HG03108 (cell line): ENCODE data around the gene SMIM10L1.

Experiments used
- ATAC-seq: cut with Tn5 transposase; IDR thresholded peaks from one replicate; pipeline ENCODE4 v1.9.1; 2021; ENCODE audit warnings: moderate library complexity; ENCODE audit not compliant: unreplicated experiment

Gene SMIM10L1

GRCh38 chr12:11171145-11171968 is at the start of gene SMIM10L1:
Gene SMIM10L1 (plus strand): TSS chr12:11171194. CDS start chr12:11171357, 163 bp downstream.
- peak; percentile 97 for ATAC-seq

GRCh38 chr12:11130382-11130781 is 40.6 kb upstream of the SMIM10L1 start:
- no peak for ATAC-seq

DNA sequence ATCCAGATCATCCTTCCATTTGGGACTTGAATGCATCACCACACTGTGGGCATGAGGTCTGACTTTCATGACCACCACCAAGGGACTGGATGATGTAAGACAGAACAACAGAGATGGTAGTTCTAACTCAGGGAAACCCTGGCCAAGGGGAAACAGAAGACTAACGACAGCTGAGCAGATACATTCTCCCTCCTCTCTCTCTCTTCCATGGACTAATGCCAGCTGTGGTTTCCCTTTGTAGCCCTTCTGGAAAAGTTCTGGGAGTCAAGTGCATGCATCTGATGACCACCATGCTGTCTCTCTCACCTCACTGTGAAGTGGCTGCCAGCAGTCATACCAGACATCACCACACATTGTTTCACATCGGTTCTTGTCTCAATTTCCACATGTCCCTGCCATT is 40.0 kb upstream of the SMIM10L1 start:
- ATAC-seq = no peak

GRCh38 chr12:11133162-11133561 is 37.8 kb upstream of the SMIM10L1 start:
- no peak for ATAC-seq

- ATAC-seq = no peak
Observed at GRCh38 chr12:11133816-11134215, 37.2 kb upstream of the SMIM10L1 start.

- no peak for ATAC-seq
Observed at GRCh38 chr12:11134305-11134704, 36.7 kb upstream of the SMIM10L1 start, which contains the start of gene TAS2R30. Gene TAS2R30 (minus strand): TSS chr12:11134644. CDS start chr12:11134244, 400 bp downstream.

DNA sequence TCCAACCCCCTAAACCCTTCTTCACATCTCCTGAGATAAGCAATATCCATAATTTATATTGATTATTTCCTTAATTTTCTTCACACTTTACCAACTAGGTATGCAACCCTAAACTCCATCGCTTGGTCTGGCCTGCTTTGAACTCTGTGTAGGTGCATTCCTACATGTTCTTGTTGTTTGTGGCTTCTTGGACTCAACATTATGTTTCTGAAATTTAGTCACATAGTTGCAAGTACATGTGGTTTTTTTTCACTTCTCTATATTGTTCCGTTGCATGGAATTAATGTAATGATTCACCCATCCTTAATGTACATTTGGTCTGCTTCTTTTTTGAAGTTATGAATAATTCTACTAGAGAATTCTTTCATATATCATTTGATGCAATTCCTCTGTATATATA is 34.9 kb upstream of the SMIM10L1 start:
- no peak for ATAC-seq

- no peak for ATAC-seq
Observed at GRCh38 chr12:11143352-11143751, 27.6 kb upstream of the SMIM10L1 start.

DNA sequence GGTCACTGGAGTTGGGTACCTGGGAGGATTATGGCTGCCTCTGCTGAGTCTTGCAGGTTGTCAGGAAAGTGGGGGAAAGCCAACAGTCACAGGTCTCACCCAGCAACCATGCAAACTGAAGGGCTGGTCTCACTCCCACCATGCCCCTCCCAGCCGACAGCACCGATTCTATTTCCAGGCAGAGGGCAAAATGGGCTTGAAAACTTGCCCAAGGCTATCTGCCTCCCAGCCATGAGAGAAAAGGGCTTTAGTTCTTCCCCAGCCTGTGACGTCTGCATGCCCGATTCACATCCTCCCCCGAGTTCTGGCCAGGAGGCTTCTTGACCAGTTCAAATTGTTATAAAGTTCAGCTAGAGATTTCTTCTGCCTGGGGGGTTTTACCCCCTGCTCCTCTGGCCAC is 26.7 kb upstream of the SMIM10L1 start:
- no peak for ATAC-seq

GRCh38 chr12:11147420-11147819 is 23.6 kb upstream of the SMIM10L1 start:
- no peak for ATAC-seq

GRCh38 chr12:11150832-11151231 is 20.2 kb upstream of the SMIM10L1 start:
- ATAC-seq = no peak

GRCh38 chr12:11152725-11153124 is 18.3 kb upstream of the SMIM10L1 start:
- no peak for ATAC-seq

GRCh38 chr12:11154400-11154925 is 16.5 kb upstream of the SMIM10L1 start:
- no peak for ATAC-seq

DNA sequence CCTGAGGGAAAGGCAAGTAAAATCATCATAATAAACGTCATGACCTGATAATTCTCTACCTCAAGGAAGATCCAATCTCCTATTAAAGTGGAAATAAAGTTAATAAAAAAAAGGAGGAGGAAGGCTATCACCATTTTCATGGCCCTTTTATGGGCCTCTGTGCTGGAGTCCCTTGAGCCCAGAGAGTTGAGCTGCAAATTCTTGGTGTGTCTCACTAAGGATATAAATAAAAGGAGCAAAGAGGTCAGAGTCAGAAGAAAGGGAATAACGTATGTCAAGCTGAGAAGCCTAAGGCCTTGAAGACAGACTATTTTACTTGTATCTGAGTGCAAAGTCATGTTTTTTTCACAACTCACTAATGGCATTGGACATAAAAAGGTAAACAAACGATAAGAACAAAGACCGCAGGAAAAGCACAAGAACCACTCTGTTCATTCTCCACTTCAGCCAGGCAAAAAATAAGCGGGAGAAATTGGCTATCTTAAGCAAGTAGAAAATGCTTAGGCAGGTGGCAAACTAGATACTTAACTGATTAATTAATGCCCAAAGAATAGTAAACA is 12.0 kb upstream of the SMIM10L1 start:
- no peak for ATAC-seq

- ATAC-seq = no peak
Observed at GRCh38 chr12:11162502-11162901, 8.5 kb upstream of the SMIM10L1 start.

DNA sequence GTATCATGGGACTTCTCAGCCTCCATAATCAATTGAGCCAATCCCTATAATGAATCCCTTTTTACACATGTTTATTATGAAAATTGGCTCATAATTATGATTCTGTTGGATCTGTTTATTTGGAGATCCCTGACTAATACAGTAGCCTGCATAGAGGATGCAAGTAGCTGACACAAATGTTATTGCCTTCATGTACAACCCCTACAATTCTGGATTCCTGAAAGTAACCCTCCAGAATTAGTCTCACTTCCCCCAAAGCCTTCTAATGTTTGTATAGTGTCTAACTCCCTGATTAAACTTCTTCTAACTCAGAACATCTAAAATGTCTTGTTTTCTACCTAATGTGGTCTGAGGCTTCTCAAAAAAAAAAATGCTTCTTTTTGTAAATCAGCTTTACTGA is 6.6 kb upstream of the SMIM10L1 start:
- no peak for ATAC-seq

DNA sequence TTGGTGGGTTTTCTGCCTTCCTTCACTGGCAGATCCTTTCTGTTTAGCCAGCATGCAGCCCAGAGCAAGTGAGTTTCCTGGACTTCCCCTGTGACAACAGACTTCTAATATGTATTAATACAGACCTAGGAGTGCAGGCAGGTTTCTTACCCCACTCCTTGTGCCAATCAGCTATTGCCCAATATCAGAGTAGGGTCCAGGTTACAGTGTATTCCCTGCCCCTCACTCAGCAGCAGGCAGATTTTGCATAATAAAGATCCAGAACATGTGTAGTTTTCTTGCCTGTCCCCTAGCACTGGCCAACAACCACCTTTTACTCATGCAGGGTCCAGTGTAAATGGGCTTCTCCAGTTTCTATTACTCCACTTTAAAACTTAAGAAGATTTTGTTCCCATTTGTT is 4.7 kb upstream of the SMIM10L1 start:
- ATAC-seq = no peak

DNA sequence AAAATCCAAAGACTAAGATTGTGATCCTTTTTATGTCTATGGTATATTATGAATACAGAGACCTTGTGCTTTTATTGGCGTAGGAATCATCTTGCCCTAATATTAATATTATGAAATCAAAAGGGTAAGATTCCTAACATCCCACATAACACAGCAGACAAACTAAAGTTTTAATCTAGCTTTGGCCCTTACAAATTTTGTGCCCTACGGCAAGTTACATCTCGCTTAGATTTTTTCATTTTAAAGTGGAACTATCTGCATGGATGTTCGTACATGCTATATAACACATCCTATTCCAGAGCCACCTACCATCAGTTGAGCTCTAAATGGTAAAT is 217 bp upstream of the SMIM10L1 start:
- no peak for ATAC-seq

- no peak for ATAC-seq
Observed at GRCh38 chr12:11171969-11172675, 1.1 kb downstream of the SMIM10L1 start.

- no peak for ATAC-seq
Observed at GRCh38 chr12:11174022-11174421, 3.0 kb downstream of the SMIM10L1 start.

DNA sequence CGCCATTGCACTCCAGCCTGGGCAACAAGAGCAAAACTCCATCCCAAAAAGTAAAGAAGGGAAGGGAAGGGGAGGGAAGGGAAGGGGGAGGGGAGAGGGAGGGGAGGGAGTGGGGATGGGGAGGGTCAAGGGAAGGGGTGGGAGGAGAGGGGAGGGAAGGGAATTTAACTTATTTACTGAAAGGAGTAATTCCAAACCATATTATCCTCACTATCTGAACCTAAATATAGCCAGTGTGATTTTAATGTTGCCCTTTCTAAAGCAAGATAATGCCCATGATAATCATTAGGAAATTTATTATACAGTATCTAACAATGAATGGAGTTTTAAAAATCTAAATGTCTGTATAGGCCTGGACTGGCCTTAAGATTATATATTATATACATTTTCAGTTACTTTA is 7.3 kb downstream of the SMIM10L1 start:
- no peak for ATAC-seq

GRCh38 chr12:11182529-11182928 is 11.5 kb downstream of the SMIM10L1 start:
- ATAC-seq = no peak
